PFSK-1 (cell line): Measurements from ENCODE around the gene TTLL12.

ENCODE experiments used
- FOXP2 ChIP-seq: optimal IDR thresholded peaks from 2 replicates; pipeline ENCODE3; 2011; ENCODE audit warnings: borderline replicate concordance, control low read depth, inconsistent platforms; ENCODE audit not compliant: insufficient read depth; ENCODE audit errors: extremely low read length, extremely low read depth
- POLR2AphosphoS5 ChIP-seq: IDR thresholded peaks from 2 replicates; pipeline ENCODE4 v1.6.1; 2012; ENCODE audit warnings: low read depth, mild to moderate bottlenecking, control low read depth, low read length, moderate library complexity
- SIN3A ChIP-seq: IDR thresholded peaks from 2 replicates; pipeline ENCODE4 v1.6.1; 2012; ENCODE audit warnings: mild to moderate bottlenecking, low read length, moderate library complexity, borderline replicate concordance; ENCODE audit not compliant: insufficient read depth
- TAF1 ChIP-seq: IDR thresholded peaks from 2 replicates; pipeline ENCODE4 v1.6.1; 2012; ENCODE audit warnings: low read length, control low read depth, borderline replicate concordance; ENCODE audit not compliant: insufficient read depth
- TF ChIP-seq, protein P1 (sequence below), 2 experiments: IDR thresholded peaks; 2 replicates each; pipeline versions ENCODE4 v1.6.1 to v1.8.0; 2011 to 2012; ENCODE audit warnings: low read depth in 2 of 2, low read length in 2 of 2, control low read depth in 1 of 2, inconsistent platforms in 1 of 2, mild to moderate bottlenecking in 1 of 2, moderate library complexity in 1 of 2; ENCODE audit not compliant: insufficient read depth in 1 of 2

The TTLL12 gene

DNA sequence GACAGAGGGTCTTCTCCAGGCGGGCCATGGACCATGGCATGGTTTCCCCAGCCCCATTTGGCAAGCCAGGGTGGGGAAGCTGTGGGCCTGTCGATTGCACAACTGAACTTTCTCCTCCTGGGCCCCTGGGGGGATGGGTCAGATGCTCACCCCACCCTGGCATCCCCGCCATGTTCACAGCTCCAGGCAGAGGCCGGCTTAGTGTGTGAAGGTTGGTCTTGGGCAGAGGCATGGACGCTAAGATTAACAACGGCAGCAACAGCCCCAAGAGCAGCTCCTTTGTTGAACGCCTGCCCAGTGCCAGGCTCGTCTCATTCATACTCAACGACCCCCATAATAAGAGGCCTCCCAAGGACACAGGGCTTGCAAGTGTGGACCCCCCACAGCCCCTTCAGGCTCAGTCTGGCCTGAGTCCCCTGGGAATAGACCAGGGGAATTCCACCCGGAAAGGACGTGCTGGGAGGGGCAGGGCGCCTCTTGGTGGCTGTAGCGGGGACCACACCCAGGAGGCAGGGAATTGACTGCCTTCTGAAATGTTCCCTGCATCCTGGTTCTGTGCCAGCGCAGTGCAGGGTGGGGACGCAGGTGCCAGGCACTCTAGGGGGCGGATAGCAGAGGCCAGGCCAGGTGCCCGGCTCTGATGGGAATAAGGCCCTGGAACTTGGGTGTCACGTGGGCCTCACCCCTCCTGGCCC, 27.3 kb downstream of the TTLL12 start:
- TF ChIP-seq SIN3A (no peak), POLR2AphosphoS5 (no peak), FOXP2 (no peak), TAF1 (no peak)
- TF ChIP-seq, protein P1, sequence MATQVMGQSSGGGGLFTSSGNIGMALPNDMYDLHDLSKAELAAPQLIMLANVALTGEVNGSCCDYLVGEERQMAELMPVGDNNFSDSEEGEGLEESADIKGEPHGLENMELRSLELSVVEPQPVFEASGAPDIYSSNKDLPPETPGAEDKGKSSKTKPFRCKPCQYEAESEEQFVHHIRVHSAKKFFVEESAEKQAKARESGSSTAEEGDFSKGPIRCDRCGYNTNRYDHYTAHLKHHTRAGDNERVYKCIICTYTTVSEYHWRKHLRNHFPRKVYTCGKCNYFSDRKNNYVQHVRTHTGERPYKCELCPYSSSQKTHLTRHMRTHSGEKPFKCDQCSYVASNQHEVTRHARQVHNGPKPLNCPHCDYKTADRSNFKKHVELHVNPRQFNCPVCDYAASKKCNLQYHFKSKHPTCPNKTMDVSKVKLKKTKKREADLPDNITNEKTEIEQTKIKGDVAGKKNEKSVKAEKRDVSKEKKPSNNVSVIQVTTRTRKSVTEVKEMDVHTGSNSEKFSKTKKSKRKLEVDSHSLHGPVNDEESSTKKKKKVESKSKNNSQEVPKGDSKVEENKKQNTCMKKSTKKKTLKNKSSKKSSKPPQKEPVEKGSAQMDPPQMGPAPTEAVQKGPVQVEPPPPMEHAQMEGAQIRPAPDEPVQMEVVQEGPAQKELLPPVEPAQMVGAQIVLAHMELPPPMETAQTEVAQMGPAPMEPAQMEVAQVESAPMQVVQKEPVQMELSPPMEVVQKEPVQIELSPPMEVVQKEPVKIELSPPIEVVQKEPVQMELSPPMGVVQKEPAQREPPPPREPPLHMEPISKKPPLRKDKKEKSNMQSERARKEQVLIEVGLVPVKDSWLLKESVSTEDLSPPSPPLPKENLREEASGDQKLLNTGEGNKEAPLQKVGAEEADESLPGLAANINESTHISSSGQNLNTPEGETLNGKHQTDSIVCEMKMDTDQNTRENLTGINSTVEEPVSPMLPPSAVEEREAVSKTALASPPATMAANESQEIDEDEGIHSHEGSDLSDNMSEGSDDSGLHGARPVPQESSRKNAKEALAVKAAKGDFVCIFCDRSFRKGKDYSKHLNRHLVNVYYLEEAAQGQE (IDR thresholded peaks at IDR 0.05; ENCODE audit: insufficient read depth in 1 of 2, low read depth in 2 of 2, low read length in 2 of 2) = no peak

DNA sequence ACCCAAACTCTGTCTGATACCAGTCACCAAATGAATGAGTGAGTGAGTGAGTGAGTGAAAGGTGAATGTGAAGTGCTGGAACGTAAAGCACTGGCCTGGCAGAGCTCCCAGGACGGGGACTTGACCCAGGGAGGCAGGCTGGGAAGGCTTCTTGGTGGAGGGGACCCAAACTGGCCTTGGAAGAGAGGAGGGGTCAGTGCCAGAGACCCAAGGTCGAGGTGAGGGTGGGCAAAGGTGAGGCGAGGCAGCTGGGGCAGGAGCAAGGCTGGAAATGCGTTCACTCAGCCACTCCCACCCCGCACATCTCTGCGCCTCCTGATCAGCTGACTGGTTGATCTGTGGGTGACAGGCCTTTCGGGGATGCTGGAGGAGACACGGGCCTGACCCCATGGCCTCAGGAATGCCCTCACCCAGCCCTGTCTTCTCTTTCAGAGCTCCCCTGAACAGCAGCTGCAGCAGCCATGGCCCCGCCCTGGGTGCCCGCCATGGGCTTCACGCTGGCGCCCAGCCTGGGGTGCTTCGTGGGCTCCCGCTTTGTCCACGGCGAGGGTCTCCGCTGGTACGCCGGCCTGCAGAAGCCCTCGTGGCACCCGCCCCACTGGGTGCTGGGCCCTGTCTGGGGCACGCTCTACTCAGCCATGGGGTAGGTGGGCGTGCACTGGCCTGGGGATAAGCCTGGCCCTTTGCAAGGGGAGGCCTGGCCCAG, 28.0 kb downstream of the TTLL12 start:
- TF ChIP-seq, protein P1 (IDR thresholded peaks at IDR 0.05; ENCODE audit: insufficient read depth in 1 of 2, low read depth in 2 of 2, low read length in 2 of 2) = no peak
- TF ChIP-seq POLR2AphosphoS5 (no peak), TAF1 (no peak), FOXP2 (no peak), SIN3A (no peak)

DNA sequence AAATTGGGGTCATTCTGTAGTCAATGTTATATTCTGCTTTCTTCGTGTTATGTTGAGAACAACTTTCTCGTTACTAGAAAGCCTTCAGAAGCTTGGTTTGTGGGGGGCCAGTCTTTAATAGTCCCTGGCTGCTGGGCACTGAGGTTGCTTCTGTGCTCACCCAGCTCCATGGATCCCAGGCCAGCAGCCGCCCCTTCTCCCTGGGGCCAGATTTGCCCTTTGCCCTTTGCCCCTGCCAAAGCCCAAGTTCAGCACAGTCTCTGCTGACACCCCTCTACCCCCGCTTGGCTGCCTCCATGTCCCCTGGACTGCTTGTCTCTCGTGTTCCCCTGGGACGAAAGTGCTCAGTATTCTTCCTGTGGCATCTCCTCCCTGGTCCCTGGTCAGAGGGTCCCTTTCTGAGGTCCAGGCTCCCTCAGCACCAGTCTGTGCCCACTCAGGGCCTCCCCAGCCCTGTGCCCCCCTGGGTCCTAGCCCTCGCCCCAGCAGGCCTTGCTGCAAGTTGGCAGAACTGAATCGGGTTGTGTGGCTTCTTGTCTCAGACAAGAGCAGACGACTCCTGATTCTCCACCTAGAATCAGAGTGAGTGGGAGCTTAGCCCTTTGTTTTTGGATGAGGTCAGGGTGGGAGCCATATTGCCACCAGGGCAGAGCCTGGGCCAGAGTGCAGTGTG, 28.9 kb downstream of the TTLL12 start:
- TF ChIP-seq FOXP2 (no peak), POLR2AphosphoS5 (no peak), TAF1 (no peak), SIN3A (no peak)
- TF ChIP-seq, protein P1 (IDR thresholded peaks at IDR 0.05; ENCODE audit: insufficient read depth in 1 of 2, low read depth in 2 of 2, low read length in 2 of 2) = no peak

DNA sequence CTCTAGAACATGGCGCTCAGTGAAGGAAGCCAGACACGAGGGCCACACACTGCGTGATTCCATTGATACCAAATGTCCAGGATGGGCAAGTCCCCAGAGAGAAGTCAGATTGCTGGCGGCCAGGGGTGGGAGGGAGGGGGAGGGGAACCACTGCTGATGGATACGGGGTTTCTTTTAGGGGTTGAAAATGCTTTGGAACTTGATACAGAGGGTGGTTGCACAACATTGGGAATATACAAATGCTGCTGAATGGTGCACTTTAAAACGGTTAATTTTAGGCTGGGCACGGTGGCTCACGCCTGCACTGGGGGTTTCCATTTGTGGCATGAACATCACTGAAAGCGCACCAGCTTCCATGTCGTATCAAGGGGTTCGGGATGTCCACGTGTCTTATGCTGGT, 30.5 kb downstream of the TTLL12 start:
- TF ChIP-seq SIN3A (no peak), FOXP2 (no peak), TAF1 (no peak), POLR2AphosphoS5 (no peak)

DNA sequence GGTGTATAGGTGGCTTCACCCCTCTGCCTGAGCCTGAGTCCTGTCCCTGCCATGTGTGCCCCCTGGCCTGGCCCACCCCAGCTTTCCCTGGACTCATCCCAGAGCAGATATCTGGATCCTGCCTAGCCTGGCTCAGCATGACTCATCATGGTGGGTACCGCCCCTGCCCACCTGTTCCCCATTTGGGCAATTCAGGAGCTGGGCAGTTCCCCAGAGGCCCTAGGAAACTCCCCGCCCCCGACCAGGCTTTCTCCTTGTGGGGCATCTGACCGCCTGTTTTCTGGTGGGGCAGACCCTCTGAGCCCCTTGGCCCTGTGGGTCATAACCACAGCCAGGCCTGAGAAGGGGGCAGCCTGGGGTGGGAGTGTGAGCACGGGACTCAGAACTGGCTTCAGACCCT, 31.1 kb downstream of the TTLL12 start:
- TF ChIP-seq POLR2AphosphoS5 (no peak), TAF1 (no peak), SIN3A (no peak), FOXP2 (no peak)
- TF ChIP-seq, protein P1 (IDR thresholded peaks at IDR 0.05; ENCODE audit: insufficient read depth in 1 of 2, low read depth in 2 of 2, low read length in 2 of 2) = no peak
